NCI-H82 (cell line): Measurements from ENCODE around the gene ENOX1.
"Not testable (repeated sequence)": the region's sequence is repeated elsewhere in the genome, so short reads cannot be mapped to it uniquely, and the experiment has no call there.

Experiments used
- DNase-seq: peaks from one replicate; lab custom pipeline; 2025; lab: John Stamatoyannopoulos, UW

Gene ENOX1

GRCh38 chr13:43431841-43432240 is 354.9 kb downstream of the ENOX1 start:
- DNase-seq: no peak

- DNase-seq: no peak
Observed at GRCh38 chr13:43431290-43431716, 355.5 kb downstream of the ENOX1 start.

GRCh38 chr13:43428545-43429296 is 358.1 kb downstream of the ENOX1 start:
- no peak for DNase-seq

- no peak for DNase-seq
Observed at GRCh38 chr13:43426355-43426754, 360.4 kb downstream of the ENOX1 start.

GRCh38 chr13:43425234-43425633 is 361.5 kb downstream of the ENOX1 start:
- no peak for DNase-seq

- no peak for DNase-seq
Observed at GRCh38 chr13:43424412-43424811, 362.4 kb downstream of the ENOX1 start.

GRCh38 chr13:43422116-43422515 is 364.7 kb downstream of the ENOX1 start:
- DNase-seq: no peak

GRCh38 chr13:43416842-43417241 is 369.9 kb downstream of the ENOX1 start:
- DNase-seq: not testable (repeated sequence)

GRCh38 chr13:43416408-43416807 is 370.4 kb downstream of the ENOX1 start:
- DNase-seq: not testable (repeated sequence)

- DNase-seq: not testable (repeated sequence)
Observed at GRCh38 chr13:43415903-43416391, 370.8 kb downstream of the ENOX1 start.

GRCh38 chr13:43414111-43414510 is 372.7 kb downstream of the ENOX1 start:
- no peak for DNase-seq

- DNase-seq: peak; percentile 31
Observed at GRCh38 chr13:43411741-43412140, 375.0 kb downstream of the ENOX1 start.

- no peak for DNase-seq
Observed at GRCh38 chr13:43411211-43411610, 375.6 kb downstream of the ENOX1 start.

GRCh38 chr13:43408274-43408673 is 378.5 kb downstream of the ENOX1 start:
- DNase-seq: peak; percentile 38

- no peak for DNase-seq
Observed at GRCh38 chr13:43407023-43407581, 379.7 kb downstream of the ENOX1 start.

- DNase-seq: peak; percentile 64
Observed at GRCh38 chr13:43405457-43405856, 381.3 kb downstream of the ENOX1 start.

- no peak for DNase-seq
Observed at GRCh38 chr13:43402380-43402779, 384.4 kb downstream of the ENOX1 start.

GRCh38 chr13:43401361-43401760 is 385.4 kb downstream of the ENOX1 start:
- DNase-seq: no peak

GRCh38 chr13:43397111-43397510 is 389.7 kb downstream of the ENOX1 start:
- DNase-seq: no peak

GRCh38 chr13:43391036-43391435 is 395.7 kb downstream of the ENOX1 start:
- no peak for DNase-seq

GRCh38 chr13:43390619-43391018 is 396.2 kb downstream of the ENOX1 start:
- no peak for DNase-seq

- no peak for DNase-seq
Observed at GRCh38 chr13:43389983-43390382, 396.8 kb downstream of the ENOX1 start.

- no peak for DNase-seq
Observed at GRCh38 chr13:43389573-43389972, 397.2 kb downstream of the ENOX1 start.
